Measurements from ENCODE around the gene ERCC1.
A peak's percentile ranks its signal among the peaks of the same experiment; 100 is the strongest.
"Not testable (repeated sequence)": the region's sequence is repeated elsewhere in the genome, so short reads cannot be mapped to it uniquely, and the experiment has no call there.

The ERCC1 gene

GRCh38 chr19:45437328-45437727 is 13.6 kb upstream of the ERCC1 start:
- TF ChIP-seq CTCF (IDR thresholded peaks at IDR 0.05; ENCODE audit: low read depth, low read length, missing control alignments): no peak
- in situ Hi-C loops (cut with HindIII; ENCODE audit: low sequenced_read_pairs): no loop called here
- DNase-seq (ENCODE audit: low read depth): no peak
- H3K4me3 ChIP-seq (ENCODE audit: low read depth, low read length): no peak overlapping the region

- DNase-seq (ENCODE audit: low read depth); H3K4me3 ChIP-seq (ENCODE audit: low read depth, low read length); in situ Hi-C loops (cut with HindIII; ENCODE audit: low sequenced_read_pairs): not testable (repeated sequence)
Observed at GRCh38 chr19:45432543-45432942, 8.8 kb upstream of the ERCC1 start.

- H3K4me3 ChIP-seq (ENCODE audit: low read depth, low read length); DNase-seq (ENCODE audit: low read depth); in situ Hi-C loops (cut with HindIII; ENCODE audit: low sequenced_read_pairs): not testable (repeated sequence)
Observed at GRCh38 chr19:45431008-45431407, 7.3 kb upstream of the ERCC1 start.

GRCh38 chr19:45429896-45430295 is 6.2 kb upstream of the ERCC1 start:
- in situ Hi-C loops (cut with HindIII; ENCODE audit: low sequenced_read_pairs); H3K4me3 ChIP-seq (ENCODE audit: low read depth, low read length); DNase-seq (ENCODE audit: low read depth): not testable (repeated sequence)

GRCh38 chr19:45428384-45429231 is 4.9 kb upstream of the ERCC1 start:
- in situ Hi-C loops (cut with HindIII; ENCODE audit: low sequenced_read_pairs): no loop called here
- no peak for DNase-seq (ENCODE audit: low read depth)
- peak; percentile 59 for TF ChIP-seq CTCF (IDR thresholded peaks at IDR 0.05; ENCODE audit: low read depth, low read length, missing control alignments)
- peak overlapping the region; percentile 58 for H3K4me3 ChIP-seq (ENCODE audit: low read depth, low read length)

- in situ Hi-C loops (cut with HindIII; ENCODE audit: low sequenced_read_pairs): no loop called here
- DNase-seq (ENCODE audit: low read depth): peak; percentile 49
- peak overlapping the region; percentile 60 for H3K4me3 ChIP-seq (ENCODE audit: low read depth, low read length)
- no peak for TF ChIP-seq CTCF (IDR thresholded peaks at IDR 0.05; ENCODE audit: low read depth, low read length, missing control alignments)
Observed at GRCh38 chr19:45424191-45425058, 708 bp upstream of the ERCC1 start.

GRCh38 chr19:45423033-45423588 is 606 bp downstream of the ERCC1 start:
- DNase-seq (ENCODE audit: low read depth): no peak
- in situ Hi-C loops (cut with HindIII; ENCODE audit: low sequenced_read_pairs): no loop called here
- peak overlapping the region; percentile 60 for H3K4me3 ChIP-seq (ENCODE audit: low read depth, low read length)
- no peak for TF ChIP-seq CTCF (IDR thresholded peaks at IDR 0.05; ENCODE audit: low read depth, low read length, missing control alignments)
